ENCODE measurements around the gene CUL1.

DNA sequence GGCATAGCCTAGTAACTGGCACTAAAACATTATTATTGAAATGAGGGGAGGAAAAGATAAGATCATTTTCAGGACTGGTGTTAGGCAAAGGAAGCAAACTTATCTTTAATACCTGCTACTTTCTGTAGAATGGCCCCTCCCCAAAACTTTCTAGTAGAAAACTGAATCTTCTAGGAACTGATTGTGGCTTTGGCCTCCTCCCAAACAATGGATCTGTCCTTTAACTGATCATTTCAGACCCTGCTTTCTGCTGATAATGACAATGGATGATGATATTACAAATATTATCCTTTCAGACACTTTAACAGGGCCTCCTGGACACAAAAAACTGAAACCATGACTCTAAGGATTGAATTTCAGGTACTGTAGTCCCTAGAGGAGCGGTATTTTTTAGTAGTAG, 130.3 kb downstream of the CUL1 start:
- TF ChIP-seq, protein P1, sequence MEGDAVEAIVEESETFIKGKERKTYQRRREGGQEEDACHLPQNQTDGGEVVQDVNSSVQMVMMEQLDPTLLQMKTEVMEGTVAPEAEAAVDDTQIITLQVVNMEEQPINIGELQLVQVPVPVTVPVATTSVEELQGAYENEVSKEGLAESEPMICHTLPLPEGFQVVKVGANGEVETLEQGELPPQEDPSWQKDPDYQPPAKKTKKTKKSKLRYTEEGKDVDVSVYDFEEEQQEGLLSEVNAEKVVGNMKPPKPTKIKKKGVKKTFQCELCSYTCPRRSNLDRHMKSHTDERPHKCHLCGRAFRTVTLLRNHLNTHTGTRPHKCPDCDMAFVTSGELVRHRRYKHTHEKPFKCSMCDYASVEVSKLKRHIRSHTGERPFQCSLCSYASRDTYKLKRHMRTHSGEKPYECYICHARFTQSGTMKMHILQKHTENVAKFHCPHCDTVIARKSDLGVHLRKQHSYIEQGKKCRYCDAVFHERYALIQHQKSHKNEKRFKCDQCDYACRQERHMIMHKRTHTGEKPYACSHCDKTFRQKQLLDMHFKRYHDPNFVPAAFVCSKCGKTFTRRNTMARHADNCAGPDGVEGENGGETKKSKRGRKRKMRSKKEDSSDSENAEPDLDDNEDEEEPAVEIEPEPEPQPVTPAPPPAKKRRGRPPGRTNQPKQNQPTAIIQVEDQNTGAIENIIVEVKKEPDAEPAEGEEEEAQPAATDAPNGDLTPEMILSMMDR (conservative IDR thresholded peaks at IDR 0.05 in 1 of 2, IDR thresholded peaks at IDR 0.05 in 1 of 2; ENCODE audit: extremely low read depth in 1 of 2, insufficient read depth in 1 of 2, low read depth in 1 of 2, low read length in 2 of 2), result no peak
- TF ChIP-seq EZH2 (IDR thresholded peaks at IDR 0.05; ENCODE audit: borderline replicate concordance, low read length), result no peak
